Measurements from ENCODE around the gene OSBPL8.

- no peak for TF ChIP-seq CTCF (IDR thresholded peaks at IDR 0.05)
- no peak for TF ChIP-seq EP300 (IDR thresholded peaks at IDR 0.05)
These were observed 12.7 kb downstream of the OSBPL8 start for GRCh38 chr12:76546889-76547288.

All from esophagus muscularis mucosa (tissue), 3 donors.